BJ (cell line): ENCODE measurements around the gene PITPNC1. TPM values are rescaled to one million over a fixed set of nuclear protein-coding genes. Genes with fewer than 3 reads are reported as not detected.

Experiments used
- CTCF ChIA-PET: fragments of 350-600 bp; formaldehyde crosslinking; extraction: SDS; loops from one replicate; lab custom pipeline; 2021; ENCODE audit warnings: antibody characterized with exemption, inconsistent platforms; lab: Yijun Ruan, JAX
- POLR2A ChIA-PET: fragments of 300-600 bp; sonication (Branson Sonifier 250); formaldehyde crosslinking; extraction: SDS; loops from one replicate; lab custom pipeline; 2021; ENCODE audit warnings: antibody characterized with exemption; lab: Charles Lee
- DNase-seq: peaks from one replicate; pipeline ENCODE4 v3.0.0-alpha.2; 2011; ENCODE audit warnings: low read depth
- H3K27me3 ChIP-seq: 2 replicates; pipeline ENCODE4 v1.6.0; 2011; ENCODE audit warnings: low read length; ENCODE audit not compliant: control insufficient read depth, insufficient read depth
- H3K36me3 ChIP-seq: 2 replicates; pipeline ENCODE4 v1.5.1; 2011; ENCODE audit warnings: low read length; ENCODE audit not compliant: control insufficient read depth, insufficient read depth
- H3K4me3 ChIP-seq: 2 replicates; pipeline ENCODE4 v1.5.1; 2011; ENCODE audit warnings: low read depth, mild to moderate bottlenecking, control low read depth, low read length
- polyA plus RNA-seq: library from polyadenylated mRNA; depleted of rRNA; stranded (reverse); fragments of >200 nt; gene quantifications from 2 replicates; pipeline ENCODE4 v1.2.3, GENCODE V29; 2011
- TF ChIP-seq, protein P1 (sequence below): IDR thresholded peaks from 2 replicates; pipeline ENCODE4 v1.5.1; 2011; ENCODE audit warnings: low read depth, mild to moderate bottlenecking, control low read depth, inconsistent platforms, low read length, moderate library complexity; ENCODE audit not compliant: insufficient read depth

Gene PITPNC1
- polyA plus RNA-seq, 1 experiment = 4.6 TPM

DNA sequence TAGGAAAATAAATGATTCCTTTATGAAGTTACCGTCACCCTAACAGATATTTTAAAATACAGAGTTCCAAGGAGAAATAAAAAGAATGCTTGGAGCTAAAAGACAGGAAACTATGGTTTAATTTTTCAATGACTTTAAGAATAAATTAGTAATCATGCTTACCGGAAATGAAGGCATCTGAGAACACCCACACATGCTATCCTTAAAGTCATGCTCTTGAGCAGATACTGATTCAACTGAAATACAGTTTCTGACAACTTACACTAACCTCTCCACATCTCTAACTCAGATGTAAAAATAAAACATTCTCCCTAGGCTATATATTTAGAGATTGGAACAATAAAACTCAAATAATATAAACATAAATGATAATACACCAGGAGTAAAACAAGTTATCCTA is 18.5 kb upstream of the PITPNC1 start:
- POLR2A ChIA-PET = no interaction called here
- peaks cover 6% of the 10 kb centered on the region for H3K36me3 ChIP-seq
- CTCF ChIA-PET = interaction anchor here (1.4 kb wide), 1 partner anchor 10 kb away, joined by 3 read pairs; no protein-coding TSS in a partner anchor

DNA sequence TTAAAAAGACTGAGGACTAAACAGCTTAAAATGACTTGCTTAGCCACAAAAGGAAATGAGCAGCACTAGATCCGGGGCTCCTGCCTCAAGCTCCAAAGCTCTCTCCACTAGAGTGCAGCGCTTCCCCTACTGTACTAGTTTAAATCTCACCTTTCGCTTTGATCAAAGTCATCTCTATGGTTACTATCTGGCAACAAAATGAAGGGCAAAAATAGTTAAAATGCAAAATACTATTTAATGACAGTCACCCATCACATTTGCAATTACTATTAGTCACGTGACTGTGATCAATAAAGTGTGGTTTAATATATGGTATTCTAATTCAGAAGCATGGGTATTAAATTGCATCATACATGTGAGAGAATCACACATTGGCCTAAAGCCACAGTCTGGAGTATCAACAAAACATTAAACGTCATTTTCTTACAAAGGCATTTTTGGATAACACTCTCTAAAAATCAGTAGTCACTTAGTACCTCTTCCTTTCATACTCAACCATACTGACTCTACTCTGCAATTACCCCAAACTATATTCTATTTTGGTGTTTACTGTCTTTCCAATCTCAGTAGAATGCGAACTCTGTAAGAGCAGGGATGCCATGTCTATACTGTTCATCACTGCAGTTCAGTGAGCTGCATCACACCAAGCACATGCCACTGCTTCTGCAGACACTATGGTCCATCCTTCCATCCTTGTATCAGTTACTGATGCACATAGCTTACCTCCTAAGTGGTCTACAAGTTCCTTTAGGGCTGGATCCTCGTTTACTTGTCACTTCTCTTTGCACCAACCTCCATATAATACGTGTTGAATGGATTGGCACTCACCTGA is 16.9 kb upstream of the PITPNC1 start:
- H3K27me3 ChIP-seq = no peaks in the 10 kb centered on the region
- POLR2A ChIA-PET = no interaction called here

More for the DNA sequence above, 18.5 kb upstream of the PITPNC1 start:
- TF ChIP-seq, protein P1, sequence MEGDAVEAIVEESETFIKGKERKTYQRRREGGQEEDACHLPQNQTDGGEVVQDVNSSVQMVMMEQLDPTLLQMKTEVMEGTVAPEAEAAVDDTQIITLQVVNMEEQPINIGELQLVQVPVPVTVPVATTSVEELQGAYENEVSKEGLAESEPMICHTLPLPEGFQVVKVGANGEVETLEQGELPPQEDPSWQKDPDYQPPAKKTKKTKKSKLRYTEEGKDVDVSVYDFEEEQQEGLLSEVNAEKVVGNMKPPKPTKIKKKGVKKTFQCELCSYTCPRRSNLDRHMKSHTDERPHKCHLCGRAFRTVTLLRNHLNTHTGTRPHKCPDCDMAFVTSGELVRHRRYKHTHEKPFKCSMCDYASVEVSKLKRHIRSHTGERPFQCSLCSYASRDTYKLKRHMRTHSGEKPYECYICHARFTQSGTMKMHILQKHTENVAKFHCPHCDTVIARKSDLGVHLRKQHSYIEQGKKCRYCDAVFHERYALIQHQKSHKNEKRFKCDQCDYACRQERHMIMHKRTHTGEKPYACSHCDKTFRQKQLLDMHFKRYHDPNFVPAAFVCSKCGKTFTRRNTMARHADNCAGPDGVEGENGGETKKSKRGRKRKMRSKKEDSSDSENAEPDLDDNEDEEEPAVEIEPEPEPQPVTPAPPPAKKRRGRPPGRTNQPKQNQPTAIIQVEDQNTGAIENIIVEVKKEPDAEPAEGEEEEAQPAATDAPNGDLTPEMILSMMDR = no peak
- Histone ChIP-seq H3K27me3 (no peaks in the 10 kb centered on the region), H3K4me3 (no peak overlapping the region)
- no peak for DNase-seq

DNA sequence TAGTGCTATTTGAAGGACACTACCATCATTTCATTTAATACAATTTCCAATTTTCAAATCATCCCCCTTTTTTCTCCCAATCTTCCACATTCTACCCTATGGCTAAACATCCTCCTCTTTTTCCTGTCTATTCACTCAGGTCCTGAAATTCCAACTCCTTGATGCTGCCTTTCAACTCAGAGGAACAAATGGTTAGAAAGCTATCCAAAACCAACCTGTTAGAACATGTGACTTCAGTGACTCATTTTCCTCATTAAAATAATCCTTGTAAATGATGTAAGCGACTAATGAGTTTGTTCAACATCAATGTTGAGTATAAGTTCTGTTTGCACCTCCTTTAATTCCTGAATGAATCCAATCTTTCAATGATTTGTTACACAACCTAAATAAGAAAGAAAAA is 16.2 kb upstream of the PITPNC1 start:
- CTCF ChIA-PET = interaction anchor here (1.1 kb wide), 1 partner anchor 113 kb away, joined by 3 read pairs; no protein-coding TSS in a partner anchor
- TF ChIP-seq, protein P1 = no peak
- no peak for DNase-seq
- Histone ChIP-seq H3K36me3 (peaks cover 3% of the 10 kb centered on the region; the same call in 1 of the 2 replicates), H3K4me3 (no peak overlapping the region), H3K27me3 (no peaks in the 10 kb centered on the region)
- POLR2A ChIA-PET = no interaction called here

More for the DNA sequence above, 16.9 kb upstream of the PITPNC1 start:
- TF ChIP-seq, protein P1 = peak; percentile 44
- CTCF ChIA-PET = interaction anchor here (0.6 to 1.2 kb wide), 4 partner anchors 9 to 270 kb away, joined by 3 to 5 read pairs (median 3); no protein-coding TSS in a partner anchor
- DNase-seq = no peak
- Histone ChIP-seq H3K36me3 (peaks cover 3% of the 10 kb centered on the region; the same call in 1 of the 2 replicates), H3K4me3 (no peak overlapping the region)

DNA sequence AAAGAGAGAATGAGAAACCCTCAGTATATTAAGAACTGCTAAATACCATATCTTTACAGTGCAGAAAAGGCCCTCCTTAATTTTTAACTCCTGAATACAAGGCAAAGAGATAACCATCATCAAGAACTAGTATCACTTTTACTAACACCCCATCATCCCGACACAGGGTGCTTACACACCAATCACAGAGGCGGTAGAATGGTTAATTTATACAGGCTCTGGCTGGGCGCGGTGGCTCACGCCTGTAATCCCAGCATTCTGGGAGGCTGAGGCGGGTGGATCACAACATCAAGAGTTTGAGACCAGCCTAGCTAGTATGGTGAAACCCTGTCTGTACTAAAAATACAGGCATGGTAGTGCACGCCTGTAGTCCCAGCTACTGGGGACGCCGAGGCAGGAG is 14.9 kb upstream of the PITPNC1 start:
- H3K4me3 ChIP-seq = no peak overlapping the region
- TF ChIP-seq, protein P1 = no peak
- CTCF ChIA-PET = interaction anchor here (0.7 to 2.5 kb wide), 4 partner anchors 11 to 1161 kb away, joined by 3 to 7 read pairs (median 3); no protein-coding TSS in a partner anchor
- no peak for DNase-seq
- POLR2A ChIA-PET = no interaction called here
- H3K36me3 ChIP-seq = peaks cover 3% of the 10 kb centered on the region; the same call in 1 of the 2 replicates
- no peaks in the 10 kb centered on the region for H3K27me3 ChIP-seq
